ENCODE results near the gene COMMD1. TPM values are rescaled to one million over a fixed set of nuclear protein-coding genes. Genes with fewer than 3 reads are reported as not detected.
A peak's percentile ranks its signal among the peaks of the same experiment; 100 is the strongest.

Gene COMMD1
- total RNA-seq, 1 experiment from 2014 or later: 24.7 TPM

- TF ChIP-seq ZNF512 (CRISPR knock-in tag; IDR thresholded peaks at IDR 0.05; ENCODE audit: borderline replicate concordance): no peak
Observed at GRCh38 chr2:61949458-61949713, 43.9 kb downstream of the COMMD1 start (continued).

- Mint-ChIP-seq H3K9me3 (peaks cover 22% of the 10 kb centered on the region), H3K27ac (no peak overlapping the region), H3K27me3 (ENCODE audit: low read depth) (no peaks in the 10 kb centered on the region), H3K4me1 (peaks cover 22% of the 10 kb centered on the region), H3K36me3 (peaks cover 21% of the 10 kb centered on the region), H3K4me3 (no peak overlapping the region)
- DNase-seq (ENCODE audit: low spot score): no peak
- TF ChIP-seq NR1H2 (CRISPR knock-in tag; IDR thresholded peaks at IDR 0.05) (no peak), IRF2 (CRISPR knock-in tag; IDR thresholded peaks at IDR 0.05; ENCODE audit: borderline replicate concordance, low read depth) (no peak), TCF7 (CRISPR knock-in tag; IDR thresholded peaks at IDR 0.05; ENCODE audit: low read depth) (no peak), RORB (CRISPR knock-in tag; IDR thresholded peaks at IDR 0.05) (no peak), ZNF263 (CRISPR knock-in tag; IDR thresholded peaks at IDR 0.05; ENCODE audit: low read depth) (no peak), FOXP4 (CRISPR knock-in tag; IDR thresholded peaks at IDR 0.05) (no peak), ZNF512 (CRISPR knock-in tag; IDR thresholded peaks at IDR 0.05; ENCODE audit: borderline replicate concordance) (no peak), TP53 (CRISPR knock-in tag; IDR thresholded peaks at IDR 0.05) (no peak)
- POLR2A ChIA-PET: no interaction called here
- no peak for ATAC-seq
- CTCF ChIA-PET: no interaction called here
Observed at GRCh38 chr2:61949714-61950560, 44.5 kb downstream of the COMMD1 start.

GRCh38 chr2:61950571-61951315 lies 45.3 kb downstream of the COMMD1 start:
- TF ChIP-seq MYBL2 (CRISPR knock-in tag; IDR thresholded peaks at IDR 0.05): no peak
- no peak for TF ChIP-seq SP1 (CRISPR knock-in tag; conservative IDR thresholded peaks at IDR 0.05)
- TF ChIP-seq ATF3 (CRISPR knock-in tag; conservative IDR thresholded peaks at IDR 0.05): no peak
- no peak for TF ChIP-seq ZNF396 (CRISPR knock-in tag; IDR thresholded peaks at IDR 0.05; ENCODE audit: borderline replicate concordance)
- no peak for TF ChIP-seq ETV6 (CRISPR knock-in tag; IDR thresholded peaks at IDR 0.05)
- no peak for TF ChIP-seq TCF7 (CRISPR knock-in tag; IDR thresholded peaks at IDR 0.05; ENCODE audit: low read depth)
- Mint-ChIP-seq H3K9me3 (peaks cover 22% of the 10 kb centered on the region), H3K4me1 (peaks cover 14% of the 10 kb centered on the region), H3K27ac (peak overlapping the region; percentile 50; the same call in 1 of the 2 replicates), H3K27me3 (ENCODE audit: low read depth) (no peaks in the 10 kb centered on the region), H3K36me3 (peaks cover 21% of the 10 kb centered on the region), H3K4me3 (no peak overlapping the region)
- no peak for DNase-seq (ENCODE audit: low spot score)
- ATAC-seq: no peak
- CTCF ChIA-PET: no interaction called here
- POLR2A ChIA-PET: no interaction called here

- peaks cover 6% of the 10 kb centered on the region for H3K4me1 Mint-ChIP-seq
- H3K36me3 Mint-ChIP-seq: peaks cover 21% of the 10 kb centered on the region
- ATAC-seq: no peak
- no peak overlapping the region for H3K4me3 Mint-ChIP-seq
- H3K27ac Mint-ChIP-seq: no peak overlapping the region
- DNase-seq (ENCODE audit: low spot score): no peak
- TF ChIP-seq CREB1 (CRISPR knock-in tag; IDR thresholded peaks at IDR 0.05): no peak
- TF ChIP-seq ZNF317 (CRISPR knock-in tag; IDR thresholded peaks at IDR 0.05; ENCODE audit: borderline replicate concordance, low read depth): no peak
- TF ChIP-seq TP53 (CRISPR knock-in tag; IDR thresholded peaks at IDR 0.05): no peak
- TF ChIP-seq ZNF423 (CRISPR knock-in tag; IDR thresholded peaks at IDR 0.05): no peak
- no peak for TF ChIP-seq ZNF532 (CRISPR knock-in tag; IDR thresholded peaks at IDR 0.05; ENCODE audit: borderline replicate concordance)
- TF ChIP-seq SMAD3 (CRISPR knock-in tag; IDR thresholded peaks at IDR 0.05; ENCODE audit: borderline replicate concordance): no peak
- TF ChIP-seq TCF7 (CRISPR knock-in tag; IDR thresholded peaks at IDR 0.05; ENCODE audit: low read depth): no peak
- POLR2A ChIA-PET: no interaction called here
- CTCF ChIA-PET: interaction anchor here (0.5 kb wide), 1 partner anchor 248 kb away, joined by 4 read pairs; no protein-coding TSS in a partner anchor
- H3K27me3 Mint-ChIP-seq (ENCODE audit: low read depth): no peaks in the 10 kb centered on the region
- peaks cover 22% of the 10 kb centered on the region for H3K9me3 Mint-ChIP-seq
Observed at GRCh38 chr2:61951881-61952280, 46.4 kb downstream of the COMMD1 start.

Measured in WTC11 (cell line).